SK-N-SH (cell line): ENCODE measurements around the gene PCDHGC5. TPM values are rescaled to one million over a fixed set of nuclear protein-coding genes. Genes with fewer than 3 reads are reported as not detected.

Experiments used
- CTCF ChIA-PET: fragments of 300-600, 350-600 bp; formaldehyde crosslinking; extraction: SDS; loops from one replicate; lab custom pipeline; 2021; lab: Yijun Ruan, JAX
- POLR2A ChIA-PET: fragments of 350-600 bp; sonication (Branson Sonifier 250); formaldehyde crosslinking; extraction: SDS; loops from one replicate; lab custom pipeline; 2020; ENCODE audit warnings: antibody characterized with exemption, inconsistent platforms; lab: Yijun Ruan, JAX
- DNase-seq: peaks from one replicate; pipeline ENCODE4 v3.0.0; 2012
- H2AFZ ChIP-seq: fragments of 200-600 bp; sonication (generic); 2 replicates; pipeline ENCODE4 v1.8.1; 2016; ENCODE audit warnings: antibody characterized with exemption, mild to moderate bottlenecking, low read depth
- H3F3A ChIP-seq: fragments of 200-600 bp; sonication (generic); replicated peaks from 2 replicates; pipeline ENCODE3; 2016; ENCODE audit warnings: antibody characterized with exemption, mild to moderate bottlenecking; ENCODE audit not compliant: insufficient read depth
- H3K27ac ChIP-seq, 2 experiments: fragments of 200-500 bp in 1 of 2; fragments of 200-600 bp in 1 of 2; sonication (Bioruptor generic) in 1 of 2; sonication (generic), shearing (Covaris generic) in 1 of 2; 2 replicates each; pipeline versions ENCODE4 v1.5.1 to v1.6.1; 2014 to 2016; ENCODE audit warnings: low read depth in 2 of 2, inconsistent platforms in 1 of 2, low read length in 1 of 2, mild to moderate bottlenecking in 1 of 2, mixed read lengths in 1 of 2
- H3K27me3 ChIP-seq: fragments of 200-600 bp; sonication (generic), shearing (Covaris generic); 2 replicates; pipeline ENCODE4 v1.6.1; 2016; ENCODE audit warnings: mixed run types; ENCODE audit not compliant: insufficient read depth
- H3K36me3 ChIP-seq, 2 experiments: fragments of 200-500 bp in 1 of 2; fragments of 200-600 bp in 1 of 2; sonication (Bioruptor generic) in 1 of 2; sonication (generic) in 1 of 2; replicated peaks in 1 of 2; 2 replicates each; pipeline versions ENCODE3 to v1.5.1; 2014 to 2016; ENCODE audit warnings: low read length in 1 of 2, mild to moderate bottlenecking in 1 of 2; ENCODE audit not compliant: insufficient read depth in 2 of 2, control insufficient read depth in 1 of 2
- H3K4me1 ChIP-seq, 2 experiments: fragments of 200-500 bp in 1 of 2; fragments of 200-600 bp in 1 of 2; sonication (Bioruptor generic) in 1 of 2; sonication (generic), shearing (Covaris generic) in 1 of 2; 2 replicates each; pipeline versions ENCODE4 v1.5.1 to v1.6.1; 2014 to 2016; ENCODE audit warnings: low read depth in 1 of 2, low read length in 1 of 2, mixed run types in 1 of 2; ENCODE audit not compliant: insufficient read depth in 2 of 2, control insufficient read depth in 1 of 2
- H3K4me2 ChIP-seq: fragments of 200-600 bp; sonication (generic), shearing (Covaris generic); 2 replicates; pipeline ENCODE4 v1.6.1; 2017; ENCODE audit warnings: mixed run types
- H3K4me3 ChIP-seq, 2 experiments: fragments of 200-500 bp in 1 of 2; fragments of 200-600 bp in 1 of 2; sonication (Bioruptor generic) in 1 of 2; sonication (generic), shearing (Covaris generic) in 1 of 2; 2 replicates each; pipeline versions ENCODE4 v1.5.1 to v1.8.1; 2014 to 2016; ENCODE audit warnings: low read depth in 2 of 2, inconsistent platforms in 1 of 2, low read length in 1 of 2, mild to moderate bottlenecking in 1 of 2, mixed read lengths in 1 of 2, moderate library complexity in 1 of 2
- H3K79me2 ChIP-seq: fragments of 200-600 bp; sonication (generic); 2 replicates; pipeline ENCODE4 v1.8.1; 2017; ENCODE audit warnings: mild to moderate bottlenecking; ENCODE audit not compliant: insufficient read depth
- H3K9ac ChIP-seq: fragments of 200-600 bp; sonication (generic); 2 replicates; pipeline ENCODE4 v1.6.1; 2017; ENCODE audit warnings: mixed run types
- H3K9me2 ChIP-seq: fragments of 200-600 bp; sonication (generic); 2 replicates; pipeline ENCODE4 v1.6.1; 2017; ENCODE audit warnings: mixed run types
- H3K9me3 ChIP-seq: fragments of 200-600 bp; sonication (generic); 2 replicates; pipeline ENCODE4 v1.6.1; 2017; ENCODE audit warnings: mixed run types, mild to moderate bottlenecking, moderate library complexity
- H4K20me1 ChIP-seq: fragments of 200-600 bp; sonication (generic); 2 replicates; pipeline ENCODE4 v1.6.1; 2017; ENCODE audit warnings: mild to moderate bottlenecking, mixed run types; ENCODE audit not compliant: insufficient read depth
- EZH2phosphoT487 ChIP-seq: fragments of 200-600 bp; sonication (generic); IDR thresholded peaks from 2 replicates; pipeline ENCODE4 v1.6.1; 2017; ENCODE audit warnings: low read depth, mixed run types, mild to moderate bottlenecking, antibody characterized with exemption, moderate library complexity, borderline replicate concordance
- MXI1 ChIP-seq: IDR thresholded peaks from 2 replicates; pipeline ENCODE4 v1.6.1; 2012; ENCODE audit warnings: mild to moderate bottlenecking, low read depth, low read length, improper control_type of control experiment
- POLR2AphosphoS5 ChIP-seq: IDR thresholded peaks from 2 replicates; pipeline ENCODE4 v1.6.1; 2012; ENCODE audit warnings: low read depth, low read length
- REST ChIP-seq: IDR thresholded peaks from 2 replicates; pipeline ENCODE4 v1.6.1; 2012; ENCODE audit warnings: mild to moderate bottlenecking, low read depth, low read length, moderate library complexity
- RFX5 ChIP-seq: IDR thresholded peaks from 2 replicates; pipeline ENCODE4 v1.6.1; 2012; ENCODE audit warnings: mild to moderate bottlenecking, improper control_type of control experiment, low read length
- RXRA ChIP-seq: IDR thresholded peaks from 2 replicates; pipeline ENCODE4 v1.4.0; 2012; ENCODE audit warnings: low read depth, mild to moderate bottlenecking, borderline replicate concordance
- TAF1 ChIP-seq: IDR thresholded peaks from 2 replicates; pipeline ENCODE4 v1.6.1; 2012; ENCODE audit warnings: low read depth, mild to moderate bottlenecking, low read length, moderate library complexity, borderline replicate concordance
- WGBS: methylation state at CpG from one replicate; pipeline ENCODE4 v1.1.6; 2017; ENCODE audit warnings: low lambda C conversion rate; 5-methylcytosine and 5-hydroxymethylcytosine counted together
- polyA plus RNA-seq, 3 experiments: library from polyadenylated mRNA; depleted of rRNA; stranded (reverse); fragments of >200 nt; gene quantifications; 2 replicates each; pipeline ENCODE4 v1.2.3, GENCODE V29; 2012
- TF ChIP-seq, protein P1 (sequence below): fragments of 200-600 bp; sonication (generic); IDR thresholded peaks from 2 replicates; pipeline ENCODE4 v1.6.1; 2017; ENCODE audit warnings: antibody characterized with exemption, mild to moderate bottlenecking, moderate library complexity
- TF ChIP-seq, protein P2 (sequence below): IDR thresholded peaks from 2 replicates; pipeline ENCODE4 v1.4.0; 2012; ENCODE audit warnings: low read depth, borderline replicate concordance
- TF ChIP-seq, protein P3 (sequence below): IDR thresholded peaks from 2 replicates; pipeline ENCODE4; 2012

The PCDHGC5 gene
- polyA plus RNA-seq, 1 of the 3 experiments (the other 2 are of a cell fraction): 2.0 TPM

DNA sequence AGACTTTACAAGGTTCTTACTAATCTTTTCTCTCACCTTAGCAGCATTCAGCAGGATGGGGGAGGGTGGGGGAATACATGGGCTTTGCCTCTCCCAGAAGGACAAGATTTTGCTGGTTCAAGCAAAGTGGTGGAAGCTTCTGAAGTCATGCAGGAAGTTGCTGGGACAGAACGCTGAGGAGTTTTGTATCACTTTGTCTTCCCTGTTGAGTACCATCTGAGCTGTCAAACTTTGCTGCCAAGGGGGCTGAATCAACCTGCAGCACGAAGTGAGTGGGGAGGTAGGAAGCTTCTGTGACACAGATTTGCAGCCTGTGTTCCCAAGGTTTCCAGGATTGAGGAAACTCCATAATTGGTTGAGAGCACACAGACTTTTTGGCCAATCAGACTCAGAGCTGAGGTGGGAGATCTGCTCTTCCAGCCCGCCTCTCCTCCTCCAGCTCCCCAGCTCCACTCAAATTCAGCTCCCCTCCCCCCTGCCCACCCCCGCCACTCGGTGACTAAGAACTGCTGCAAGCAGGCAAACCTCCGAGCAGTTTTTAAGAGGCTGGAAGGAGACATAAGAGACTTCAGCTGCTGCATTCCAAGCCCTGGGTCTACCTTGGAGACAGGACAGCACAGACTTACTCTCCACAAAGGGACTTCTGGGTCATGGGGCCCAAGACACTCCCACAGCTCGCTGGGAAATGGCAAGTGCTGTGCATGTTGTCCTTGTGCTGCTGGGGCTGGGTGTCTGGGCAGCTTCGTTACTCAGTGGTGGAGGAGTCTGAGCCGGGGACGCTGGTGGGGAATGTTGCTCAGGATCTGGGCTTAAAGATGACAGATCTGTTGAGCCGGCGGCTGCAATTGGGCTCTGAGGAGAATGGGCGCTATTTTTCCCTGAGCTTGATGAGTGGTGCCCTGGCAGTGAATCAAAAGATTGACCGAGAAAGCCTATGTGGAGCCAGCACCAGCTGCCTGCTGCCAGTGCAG lies at the start of gene PCDHGC5 (continued):
- TF ChIP-seq, protein P1, sequence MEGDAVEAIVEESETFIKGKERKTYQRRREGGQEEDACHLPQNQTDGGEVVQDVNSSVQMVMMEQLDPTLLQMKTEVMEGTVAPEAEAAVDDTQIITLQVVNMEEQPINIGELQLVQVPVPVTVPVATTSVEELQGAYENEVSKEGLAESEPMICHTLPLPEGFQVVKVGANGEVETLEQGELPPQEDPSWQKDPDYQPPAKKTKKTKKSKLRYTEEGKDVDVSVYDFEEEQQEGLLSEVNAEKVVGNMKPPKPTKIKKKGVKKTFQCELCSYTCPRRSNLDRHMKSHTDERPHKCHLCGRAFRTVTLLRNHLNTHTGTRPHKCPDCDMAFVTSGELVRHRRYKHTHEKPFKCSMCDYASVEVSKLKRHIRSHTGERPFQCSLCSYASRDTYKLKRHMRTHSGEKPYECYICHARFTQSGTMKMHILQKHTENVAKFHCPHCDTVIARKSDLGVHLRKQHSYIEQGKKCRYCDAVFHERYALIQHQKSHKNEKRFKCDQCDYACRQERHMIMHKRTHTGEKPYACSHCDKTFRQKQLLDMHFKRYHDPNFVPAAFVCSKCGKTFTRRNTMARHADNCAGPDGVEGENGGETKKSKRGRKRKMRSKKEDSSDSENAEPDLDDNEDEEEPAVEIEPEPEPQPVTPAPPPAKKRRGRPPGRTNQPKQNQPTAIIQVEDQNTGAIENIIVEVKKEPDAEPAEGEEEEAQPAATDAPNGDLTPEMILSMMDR: no peak
- TF ChIP-seq RXRA: no peak

DNA sequence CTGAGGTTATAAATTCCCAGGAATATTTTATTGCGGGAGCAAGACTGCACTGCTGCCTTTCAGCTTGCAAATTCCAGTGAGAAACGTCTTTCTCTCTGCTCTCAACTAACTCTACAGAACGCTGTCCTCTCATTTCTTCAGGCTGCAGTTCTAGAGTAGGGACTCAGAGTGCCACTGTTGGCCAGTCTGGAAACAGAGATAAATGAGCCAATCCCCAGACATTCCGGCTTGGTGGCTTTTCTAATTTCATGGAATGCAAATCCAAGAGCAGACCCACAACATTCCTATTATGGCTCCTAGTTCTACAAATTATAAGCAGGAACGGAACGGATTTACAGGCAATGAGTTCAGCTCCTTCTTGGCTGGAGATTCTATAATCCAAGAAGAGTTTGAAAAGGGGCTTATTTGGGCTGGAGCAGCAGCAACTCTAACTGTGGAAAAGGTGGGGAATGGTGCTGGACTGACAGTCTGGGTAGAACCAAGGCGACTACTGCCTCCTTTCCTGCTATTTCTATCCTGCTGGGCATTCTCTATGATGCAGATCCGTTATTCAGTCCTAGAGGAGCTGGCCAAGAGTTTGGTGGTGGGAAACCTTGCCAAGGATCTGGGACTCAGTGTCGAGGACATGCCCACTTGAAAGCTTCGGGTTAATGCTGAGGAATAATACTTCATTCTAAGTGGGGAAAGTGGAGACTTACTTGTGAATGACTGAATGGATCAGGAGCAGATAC lies 49.3 kb upstream of the PCDHGC5 start:
- POLR2A ChIA-PET: no interaction called here
- no peak overlapping the region for H2AFZ ChIP-seq
- CTCF ChIA-PET: interaction anchor here (0.6 kb wide), 1 partner anchor 85 kb away, joined by 3 read pairs; no protein-coding TSS in a partner anchor
- no peaks in the 10 kb centered on the region for H3K36me3 ChIP-seq
- H3K9me2 ChIP-seq: no peaks in the 10 kb centered on the region
- H3K9me3 ChIP-seq: peaks cover 2% of the 10 kb centered on the region; the same call in 1 of the 2 replicates
- no peak for TF ChIP-seq MXI1
- TF ChIP-seq, protein P1: 0 out of 2 replicates have a peak, but pooled peaks have one; percentile 7
- no peaks in the 10 kb centered on the region for H4K20me1 ChIP-seq
- H3K4me3 ChIP-seq: no peak overlapping the region; a peak in 1 of 4 replicates
- H3K4me1 ChIP-seq: no peaks in the 10 kb centered on the region
- no peak overlapping the region for H3K4me2 ChIP-seq
- no peaks in the 10 kb centered on the region for H3F3A ChIP-seq
- 80% methylated on average over 10 of the region's 10 CpGs for WGBS
- no peak for DNase-seq
- H3K27me3 ChIP-seq: no peaks in the 10 kb centered on the region
- no peak overlapping the region for H3K27ac ChIP-seq
- no peak overlapping the region for H3K9ac ChIP-seq
- H3K79me2 ChIP-seq: 0 out of 2 replicates have a peak, but pooled peaks cover 5% of the 10 kb centered on the region

DNA sequence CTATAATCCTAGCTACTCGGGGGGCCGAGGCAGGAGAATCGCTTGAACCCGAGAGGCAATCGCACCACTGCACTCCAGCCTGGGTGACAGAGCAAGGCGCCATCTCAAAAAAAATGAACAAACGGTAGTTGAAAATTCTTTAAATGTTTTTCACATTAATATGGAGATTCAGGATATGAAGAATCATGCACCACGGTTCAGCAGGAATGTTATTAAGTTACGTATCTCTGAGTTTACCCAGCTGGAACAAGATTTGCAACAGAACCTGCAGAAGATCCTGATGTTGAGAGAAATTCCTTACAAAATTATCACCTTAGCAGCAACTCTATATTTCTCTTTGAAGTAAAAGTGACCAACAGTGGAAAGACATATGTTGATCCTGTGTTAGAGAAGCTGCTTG lies 48.5 kb upstream of the PCDHGC5 start:
- Histone ChIP-seq H3K9me3 (peaks cover 4% of the 10 kb centered on the region; the same call in 1 of the 2 replicates), H3K9ac (no peak overlapping the region), H3K4me3 (peak overlapping the region in 1 of 2 experiments; percentile 12; a peak in 1 of 4 replicates), H3K36me3 (no peaks in the 10 kb centered on the region), H3K27me3 (no peaks in the 10 kb centered on the region), H3K4me2 (no peak overlapping the region), H3K79me2 (0 out of 2 replicates have a peak, but pooled peaks cover 3% of the 10 kb centered on the region), H2AFZ (no peak overlapping the region), H4K20me1 (no peaks in the 10 kb centered on the region), H3K27ac (no peak overlapping the region), H3K4me1 (no peaks in the 10 kb centered on the region), H3F3A (no peaks in the 10 kb centered on the region), H3K9me2 (no peaks in the 10 kb centered on the region)
- POLR2A ChIA-PET: no interaction called here
- CTCF ChIA-PET: no interaction called here
- WGBS: 79% methylated on average over 9 of the region's 9 CpGs
- DNase-seq: no peak
- TF ChIP-seq RFX5 (no peak), POLR2AphosphoS5 (no peak), RXRA (no peak), REST (no peak), TAF1 (no peak), EZH2phosphoT487 (no peak)
- TF ChIP-seq, protein P2, sequence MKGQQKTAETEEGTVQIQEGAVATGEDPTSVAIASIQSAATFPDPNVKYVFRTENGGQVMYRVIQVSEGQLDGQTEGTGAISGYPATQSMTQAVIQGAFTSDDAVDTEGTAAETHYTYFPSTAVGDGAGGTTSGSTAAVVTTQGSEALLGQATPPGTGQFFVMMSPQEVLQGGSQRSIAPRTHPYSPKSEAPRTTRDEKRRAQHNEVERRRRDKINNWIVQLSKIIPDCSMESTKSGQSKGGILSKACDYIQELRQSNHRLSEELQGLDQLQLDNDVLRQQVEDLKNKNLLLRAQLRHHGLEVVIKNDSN: no peak
- TF ChIP-seq, protein P3, sequence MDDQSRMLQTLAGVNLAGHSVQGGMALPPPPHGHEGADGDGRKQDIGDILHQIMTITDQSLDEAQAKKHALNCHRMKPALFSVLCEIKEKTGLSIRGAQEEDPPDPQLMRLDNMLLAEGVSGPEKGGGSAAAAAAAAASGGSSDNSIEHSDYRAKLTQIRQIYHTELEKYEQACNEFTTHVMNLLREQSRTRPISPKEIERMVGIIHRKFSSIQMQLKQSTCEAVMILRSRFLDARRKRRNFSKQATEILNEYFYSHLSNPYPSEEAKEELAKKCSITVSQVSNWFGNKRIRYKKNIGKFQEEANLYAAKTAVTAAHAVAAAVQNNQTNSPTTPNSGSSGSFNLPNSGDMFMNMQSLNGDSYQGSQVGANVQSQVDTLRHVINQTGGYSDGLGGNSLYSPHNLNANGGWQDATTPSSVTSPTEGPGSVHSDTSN: no peak
